GM19455 (cell line): ENCODE results near the gene PARD3B.

Source experiments
- ATAC-seq: cut with Tn5 transposase; IDR thresholded peaks from one replicate; pipeline ENCODE4 v1.9.1; 2021; ENCODE audit not compliant: unreplicated experiment

Gene PARD3B

DNA sequence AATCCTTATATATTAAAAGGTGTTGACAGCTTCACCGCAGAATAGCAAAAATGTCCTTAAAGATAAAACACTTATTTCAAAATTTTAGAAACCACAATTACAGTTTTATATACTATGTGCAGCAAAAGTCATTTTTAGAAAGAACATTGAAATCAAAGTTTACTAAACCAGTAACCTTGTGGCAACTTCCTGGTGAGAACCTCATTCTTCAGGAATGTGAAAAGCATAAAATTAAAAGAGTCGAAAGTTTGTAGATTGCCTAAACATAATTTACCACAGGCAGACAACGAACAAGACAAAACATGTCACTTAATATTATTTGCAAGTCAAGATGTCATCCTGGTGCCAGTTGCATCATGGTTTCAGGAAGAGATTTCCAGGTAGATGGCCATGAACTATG, 1028.7 kb downstream of the PARD3B start:
- no peak for ATAC-seq

DNA sequence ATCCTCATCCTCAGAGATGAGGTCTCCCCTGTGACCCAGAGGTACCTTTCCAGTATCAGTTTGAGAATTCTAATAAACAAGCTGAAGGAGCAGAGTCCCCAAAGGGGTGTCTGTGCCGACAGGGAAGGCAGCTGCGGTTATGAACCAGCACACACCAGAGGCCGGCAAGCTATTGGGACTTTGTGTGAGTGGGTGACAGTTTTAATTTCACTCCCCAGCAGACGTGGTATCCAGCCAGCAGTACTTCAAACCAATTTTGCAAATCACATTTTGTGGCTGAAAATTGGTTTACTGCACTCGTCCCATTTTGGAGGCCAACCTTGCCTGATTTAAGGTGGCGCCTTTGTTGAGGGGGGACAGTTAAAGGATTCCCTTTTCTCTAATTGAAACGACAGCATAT, 1034.1 kb downstream of the PARD3B start:
- ATAC-seq = no peak

DNA sequence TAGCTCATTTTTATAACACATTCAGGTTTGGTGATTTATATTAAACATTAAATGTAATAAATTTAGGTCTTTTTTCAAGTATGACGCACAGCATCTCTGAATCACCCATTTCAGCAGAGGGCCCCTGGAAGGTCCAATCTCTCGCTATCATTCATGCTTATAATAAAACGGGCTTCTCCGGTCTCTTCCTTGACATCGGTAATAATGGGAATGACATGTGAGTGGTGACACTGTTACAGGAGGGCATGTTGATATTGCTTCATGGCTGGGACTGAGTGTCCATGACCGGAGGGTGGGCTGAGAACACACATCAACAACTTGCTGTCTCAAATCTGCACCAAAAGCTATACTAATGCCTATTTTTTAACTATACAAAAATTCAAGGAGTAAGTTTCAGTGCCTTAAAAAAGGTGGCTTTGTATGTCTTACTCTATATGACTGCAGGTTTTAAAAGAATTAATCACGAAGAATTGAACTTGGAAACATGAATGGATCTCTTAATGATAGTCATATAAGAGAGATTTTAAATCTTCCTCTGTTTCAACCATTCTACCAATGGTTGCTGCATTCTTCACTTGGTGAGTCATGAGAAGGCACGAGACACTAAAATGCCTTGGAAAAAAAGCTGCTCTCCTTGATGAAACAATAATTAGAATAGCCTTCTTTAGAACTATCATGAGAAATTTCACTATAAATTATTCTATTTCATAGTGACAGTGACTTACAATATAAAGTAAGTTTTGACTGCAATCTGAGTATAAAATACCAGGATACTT, 1035.1 kb downstream of the PARD3B start:
- no peak for ATAC-seq

DNA sequence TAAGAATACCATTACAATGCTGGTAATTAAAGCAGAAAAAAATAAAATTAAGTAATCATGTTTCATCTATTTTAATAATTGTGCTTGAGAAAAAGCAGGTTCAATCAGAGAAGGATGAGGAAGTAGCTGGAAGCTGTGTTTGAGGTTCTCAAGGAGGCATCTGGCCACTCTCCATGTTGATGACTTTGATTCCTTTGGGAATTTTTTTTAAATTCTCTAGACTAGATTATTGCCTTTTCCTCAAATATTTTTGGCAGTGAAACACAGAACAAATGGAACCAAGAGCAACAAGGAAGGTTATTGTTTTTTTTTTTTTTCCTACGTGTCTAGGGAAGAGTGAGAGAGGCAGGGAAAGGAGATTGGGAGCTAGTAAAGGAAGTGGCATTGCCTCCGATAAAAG, 1037.1 kb downstream of the PARD3B start:
- ATAC-seq = no peak

DNA sequence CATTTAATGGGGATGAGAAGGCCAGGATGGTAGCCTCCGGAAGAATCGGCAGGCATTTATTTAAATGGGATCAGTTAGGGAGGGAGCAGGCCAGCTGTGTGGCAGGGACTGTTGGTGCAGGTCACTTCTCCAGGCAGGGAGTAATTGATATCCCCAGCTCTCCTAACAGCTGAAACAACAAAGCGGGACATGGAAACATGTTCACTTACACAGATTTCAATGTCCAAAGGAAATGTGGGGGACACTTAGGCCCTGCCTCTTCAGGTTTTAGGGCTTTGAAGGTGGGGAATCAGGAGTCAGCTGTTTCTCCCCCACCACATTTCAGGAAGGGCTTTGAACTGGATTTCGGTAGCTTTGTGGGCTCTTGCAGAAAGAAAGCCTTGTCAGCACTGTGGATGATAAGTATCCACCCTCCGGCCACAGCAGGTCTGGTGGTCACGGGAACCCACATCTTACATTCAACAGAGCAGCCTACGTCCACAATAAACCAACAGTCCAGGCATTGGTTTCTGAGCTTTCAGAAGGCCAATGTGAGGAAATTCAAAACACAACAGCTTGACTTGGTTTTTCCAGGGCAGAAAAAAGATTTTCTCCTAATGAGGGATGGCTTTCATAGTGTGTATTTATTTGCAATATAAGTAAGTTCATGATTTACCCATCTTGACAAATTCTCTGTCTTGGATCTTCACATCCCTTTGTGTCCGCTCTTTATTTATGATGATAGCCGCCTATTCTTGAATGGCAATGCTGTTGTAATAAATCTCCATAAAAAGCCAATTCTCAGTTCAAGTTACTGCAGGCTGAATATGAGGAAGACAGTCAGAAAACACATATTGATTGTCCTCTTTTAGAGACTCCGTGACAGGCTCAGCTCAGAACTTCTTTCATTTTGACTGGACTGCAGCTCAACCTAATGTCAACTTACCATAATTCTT, 1040.4 kb downstream of the PARD3B start:
- ATAC-seq = no peak

DNA sequence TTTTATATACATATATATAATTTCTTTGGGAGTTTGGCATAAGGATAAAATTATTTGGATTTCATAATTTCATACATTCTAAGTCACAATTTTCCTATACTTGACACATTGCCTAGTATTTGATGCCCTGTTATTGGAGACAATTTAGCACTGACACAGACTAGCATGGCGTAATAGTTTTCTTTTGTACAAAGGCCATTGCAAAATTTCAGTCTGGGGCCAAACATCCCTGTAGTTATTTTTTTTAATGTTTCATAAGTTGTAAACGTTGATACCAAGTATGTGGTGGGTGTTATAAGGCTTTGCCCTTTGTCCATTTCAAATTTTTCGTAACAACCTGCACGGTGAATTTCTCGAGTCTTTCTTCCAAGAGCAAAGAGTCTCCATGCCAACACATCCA, 1041.4 kb downstream of the PARD3B start:
- no peak for ATAC-seq

DNA sequence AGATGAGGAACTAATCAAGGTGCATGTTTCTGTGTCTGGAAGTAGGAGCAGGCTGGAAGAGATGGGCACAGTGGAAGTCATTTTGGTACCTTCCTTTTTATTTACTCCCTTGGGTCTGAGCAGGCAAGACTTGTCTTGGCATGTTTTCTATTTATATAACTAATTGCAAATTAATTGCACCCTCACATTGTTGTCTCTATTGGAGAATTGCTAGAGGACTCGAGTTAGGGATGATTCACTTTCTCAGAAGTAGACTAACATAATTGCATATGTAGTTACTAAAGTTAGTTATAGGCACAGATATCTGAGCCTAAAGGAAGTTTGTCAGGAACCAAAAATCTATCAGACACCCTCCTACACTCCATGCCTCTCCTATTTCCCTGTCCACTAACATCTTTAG, 1044.2 kb downstream of the PARD3B start:
- no peak for ATAC-seq

DNA sequence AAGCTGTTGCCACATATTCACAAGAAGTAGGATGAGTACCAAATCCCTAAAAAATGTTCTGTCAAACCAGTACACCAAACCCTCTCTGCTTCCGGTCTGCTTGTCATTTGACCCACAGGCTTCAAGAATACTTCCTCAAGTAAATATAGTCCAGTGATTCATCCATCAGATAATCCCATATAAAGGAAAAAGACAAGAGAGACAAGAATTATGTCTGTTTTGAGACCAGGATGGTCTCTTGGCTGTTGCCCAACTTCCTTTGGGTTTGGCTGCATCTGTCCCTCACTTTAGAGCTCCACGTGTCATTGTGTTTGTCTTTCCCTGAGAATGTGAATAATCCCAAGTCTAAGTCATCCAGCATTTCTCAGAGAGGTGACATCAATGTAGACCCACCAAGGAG, 1045.5 kb downstream of the PARD3B start:
- ATAC-seq = no peak

DNA sequence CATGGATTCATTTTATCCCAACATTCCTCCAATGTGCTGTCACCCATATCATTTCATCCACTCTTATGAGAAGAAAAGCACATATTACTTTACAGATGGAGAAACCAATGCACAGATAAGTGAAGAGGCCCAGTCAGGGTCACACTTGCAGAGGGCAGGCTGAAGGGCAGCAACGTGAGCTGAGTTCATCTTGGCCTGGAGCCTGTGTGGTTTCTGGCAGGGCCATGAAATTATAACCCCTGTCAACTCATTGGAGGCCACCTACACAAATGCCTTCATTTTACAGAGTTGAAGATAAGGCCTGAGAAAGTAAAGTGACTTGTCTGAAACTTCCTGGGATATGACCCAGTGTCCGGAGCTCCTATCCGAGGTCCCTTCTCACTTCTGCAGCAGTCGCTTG, 1048.6 kb downstream of the PARD3B start:
- no peak for ATAC-seq

DNA sequence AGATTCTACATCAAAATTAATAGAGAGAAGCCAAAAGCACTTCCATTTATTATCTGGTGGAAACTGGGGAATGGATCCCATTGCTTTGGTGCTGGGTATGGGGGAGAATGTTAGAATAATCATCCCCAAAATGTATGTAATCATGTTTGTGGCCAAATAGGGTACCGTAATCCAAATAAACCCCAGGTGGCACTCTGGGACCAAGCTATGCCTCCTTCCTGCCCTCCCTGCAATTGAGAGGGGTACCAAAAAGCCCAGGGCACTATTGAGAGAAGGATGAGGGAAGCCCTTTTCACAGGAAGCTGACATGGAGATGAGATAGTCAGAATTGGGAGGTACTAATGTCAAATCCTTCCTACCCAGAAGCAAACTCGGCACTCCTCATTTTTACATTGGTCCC, 1051.3 kb downstream of the PARD3B start:
- ATAC-seq = no peak

DNA sequence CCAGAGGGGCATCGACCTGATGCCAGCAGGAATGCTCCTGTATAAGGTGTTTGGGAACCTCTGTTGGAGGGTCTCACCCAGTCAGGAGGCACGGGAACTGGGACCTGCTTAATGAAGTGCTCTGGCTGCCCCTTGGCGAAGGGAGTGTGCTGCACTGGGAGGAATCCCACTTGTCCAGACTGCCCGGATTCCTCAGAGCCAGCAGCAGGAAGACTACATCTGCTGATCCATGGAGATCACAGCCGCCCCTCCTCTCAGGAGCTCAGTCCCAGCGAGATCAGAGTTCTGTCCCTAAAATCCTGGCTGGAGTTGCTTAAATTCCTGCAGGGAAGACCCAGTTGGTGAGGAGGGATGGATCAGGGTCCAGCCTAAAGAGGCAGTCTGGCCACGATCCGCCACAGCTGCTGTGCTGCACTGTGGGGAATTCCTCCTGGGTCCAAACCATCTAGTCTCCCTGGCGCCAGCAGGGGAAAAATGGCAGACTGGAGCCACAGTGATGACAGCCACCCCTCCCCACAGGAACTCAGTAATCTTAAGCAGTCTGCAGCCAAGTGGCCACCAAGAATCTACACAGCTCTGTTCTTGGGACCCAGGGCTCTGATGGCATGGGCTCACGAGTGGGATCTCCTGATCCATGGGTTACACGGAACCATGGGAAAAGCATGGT, 1060.5 kb downstream of the PARD3B start:
- ATAC-seq = no peak

DNA sequence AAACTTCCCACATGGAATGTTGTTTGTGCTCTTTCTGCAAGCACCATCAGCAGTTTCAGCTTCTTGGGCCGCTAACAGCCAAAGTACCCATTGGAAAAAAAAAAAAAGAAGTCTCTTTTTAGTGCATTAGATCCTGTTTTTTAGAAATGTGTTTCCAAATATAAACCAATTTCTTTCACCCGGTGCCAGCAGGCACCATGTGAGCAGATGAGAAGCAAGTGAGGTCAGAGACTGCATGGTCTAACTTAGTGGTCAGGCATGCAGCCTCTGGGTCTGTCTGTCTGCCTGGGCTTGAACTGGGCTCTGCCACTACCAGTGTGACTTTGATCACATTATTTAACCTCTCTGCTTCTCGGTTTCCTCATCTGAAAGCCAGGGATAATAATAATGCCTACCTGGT, 1061.9 kb downstream of the PARD3B start:
- no peak for ATAC-seq

DNA sequence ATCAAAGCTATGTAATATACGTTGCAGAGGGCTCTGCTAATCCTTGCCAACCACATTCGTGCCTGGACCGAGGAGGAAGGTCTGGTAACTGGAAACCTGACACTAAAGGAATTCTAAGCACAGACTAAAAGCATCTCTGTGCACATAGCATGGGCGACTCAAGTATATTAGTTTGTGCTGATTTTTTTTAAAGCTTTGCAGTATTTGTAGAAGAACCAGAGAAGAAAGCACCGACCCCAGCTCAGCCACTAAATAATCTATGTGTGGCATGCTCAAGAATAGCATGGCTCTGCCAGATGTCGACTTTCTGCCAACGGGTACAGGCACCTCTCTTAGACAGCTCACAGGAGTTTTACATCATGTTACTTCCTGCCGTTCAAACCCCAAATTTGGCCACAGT, 1063.8 kb downstream of the PARD3B start:
- no peak for ATAC-seq

DNA sequence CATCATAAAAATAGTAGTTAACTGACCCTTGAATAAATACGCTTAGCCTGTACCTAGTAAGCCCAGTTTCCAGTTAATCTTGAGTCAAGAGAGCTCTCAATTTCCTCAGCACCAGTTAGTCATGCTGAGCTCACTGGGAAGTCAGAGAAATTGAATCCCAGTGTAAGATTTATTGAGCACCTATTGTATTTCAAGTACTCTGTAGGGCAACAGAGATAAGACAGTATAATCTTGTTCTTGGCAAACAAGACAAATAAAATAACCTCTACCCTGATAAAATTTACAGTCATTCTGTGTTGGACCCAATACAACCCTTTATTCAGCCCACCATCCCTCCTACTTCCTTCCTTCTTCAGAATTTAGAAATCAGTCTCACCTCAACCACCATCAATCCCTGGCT, 1065.2 kb downstream of the PARD3B start:
- no peak for ATAC-seq

DNA sequence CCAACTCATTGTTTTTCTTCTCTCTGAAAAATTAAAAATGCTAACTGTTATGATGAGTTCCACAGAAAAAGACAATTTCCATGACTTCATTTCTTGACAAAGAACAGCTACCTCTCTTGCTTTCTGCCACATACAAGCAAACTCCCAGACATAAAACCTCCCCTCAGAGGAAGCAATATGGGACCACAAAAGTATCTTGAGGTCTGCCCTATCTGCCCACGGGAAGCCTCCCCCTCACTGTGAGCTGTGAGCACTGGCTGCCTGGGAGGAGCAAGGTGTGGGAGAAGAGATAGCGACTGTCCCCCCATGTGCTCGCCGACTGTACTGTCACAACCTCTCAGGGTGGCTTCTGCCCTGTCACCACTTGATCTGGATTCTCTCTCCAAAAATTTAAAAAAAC, 1067.4 kb downstream of the PARD3B start:
- ATAC-seq = no peak

DNA sequence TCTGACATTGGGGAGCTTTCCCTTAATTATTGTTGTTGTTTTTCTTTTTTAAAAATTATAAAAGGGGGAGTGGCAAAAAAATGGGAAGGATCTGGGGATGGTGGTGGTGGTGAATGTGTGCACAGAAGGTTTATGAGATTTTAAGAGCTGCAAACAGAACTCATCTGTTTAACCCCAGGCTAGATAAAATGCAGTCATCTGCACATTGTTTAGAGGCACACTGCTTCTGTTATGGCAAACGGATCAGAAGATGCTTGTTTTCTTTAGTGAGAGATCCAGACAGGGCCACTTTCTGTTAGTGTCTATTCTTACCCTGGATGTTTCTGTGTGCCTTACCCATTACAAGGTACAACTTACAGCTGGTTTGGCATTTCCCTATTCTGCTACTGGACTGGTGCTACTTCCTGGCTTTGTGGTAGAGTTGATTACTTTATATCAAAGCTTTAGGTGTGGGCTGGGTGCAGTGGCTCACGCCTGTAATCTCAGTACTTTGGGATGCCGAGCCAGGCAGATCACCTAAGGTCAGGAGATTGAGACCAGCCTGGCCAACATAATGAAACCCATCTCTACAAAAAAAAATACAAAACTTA, 1068.8 kb downstream of the PARD3B start:
- no peak for ATAC-seq

DNA sequence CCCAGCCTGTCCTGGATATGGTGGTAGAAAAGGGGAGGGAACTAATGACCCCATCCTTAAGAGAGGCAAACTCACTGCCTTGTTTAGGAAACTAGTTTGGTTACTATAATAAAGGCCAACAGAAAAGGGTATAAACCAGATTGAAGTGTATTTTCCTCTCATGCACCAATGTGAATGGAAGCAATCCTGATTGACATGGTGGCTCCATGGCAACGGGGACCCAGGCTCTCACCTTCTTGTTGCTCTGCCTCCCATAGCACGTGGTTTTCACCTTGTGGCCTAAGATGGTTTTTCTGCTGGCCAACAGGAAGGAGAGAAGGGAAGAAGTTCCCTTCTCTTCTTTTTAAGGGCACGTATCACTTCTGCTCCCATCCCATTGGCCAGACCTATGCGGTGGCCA, 1069.7 kb downstream of the PARD3B start:
- ATAC-seq = no peak

DNA sequence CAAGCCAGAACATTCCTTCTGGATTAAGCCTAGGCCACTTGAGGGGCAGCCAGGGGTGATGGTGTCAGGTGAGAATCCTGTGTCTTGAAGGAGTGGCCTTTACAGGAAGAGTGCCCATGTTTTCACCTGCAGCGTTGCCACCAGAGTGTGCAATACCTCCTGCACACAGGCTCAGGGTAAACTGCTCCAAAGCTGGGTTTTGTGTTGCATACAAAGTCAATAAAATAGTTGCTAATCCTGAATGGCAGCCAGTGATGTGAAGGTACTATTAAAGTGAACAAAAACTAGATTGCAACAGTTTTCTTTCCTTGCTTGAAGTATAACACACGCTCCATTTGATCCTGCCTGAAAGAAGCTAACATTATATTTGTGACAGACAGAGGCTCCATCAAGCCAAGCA, 1072.6 kb downstream of the PARD3B start:
- ATAC-seq = no peak

DNA sequence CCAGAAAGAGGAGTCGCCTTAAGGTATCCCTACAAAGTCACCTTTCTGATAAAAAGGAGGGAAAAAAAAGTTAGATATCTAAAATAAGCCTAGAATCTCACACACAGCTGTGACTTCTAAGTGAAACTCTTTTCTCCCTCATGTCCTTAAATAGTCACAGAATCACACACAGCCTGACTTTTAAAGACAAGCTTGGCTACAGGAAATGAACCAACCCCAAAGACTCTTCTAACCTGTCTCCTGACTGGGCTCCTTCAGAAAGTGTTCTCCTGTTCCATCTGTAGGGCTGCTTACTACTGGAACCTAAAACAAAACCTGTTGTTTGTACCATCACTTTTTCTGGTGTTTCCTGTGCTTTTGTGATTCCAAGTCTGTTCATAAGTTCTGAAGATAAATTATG, 1074.3 kb downstream of the PARD3B start:
- no peak for ATAC-seq

DNA sequence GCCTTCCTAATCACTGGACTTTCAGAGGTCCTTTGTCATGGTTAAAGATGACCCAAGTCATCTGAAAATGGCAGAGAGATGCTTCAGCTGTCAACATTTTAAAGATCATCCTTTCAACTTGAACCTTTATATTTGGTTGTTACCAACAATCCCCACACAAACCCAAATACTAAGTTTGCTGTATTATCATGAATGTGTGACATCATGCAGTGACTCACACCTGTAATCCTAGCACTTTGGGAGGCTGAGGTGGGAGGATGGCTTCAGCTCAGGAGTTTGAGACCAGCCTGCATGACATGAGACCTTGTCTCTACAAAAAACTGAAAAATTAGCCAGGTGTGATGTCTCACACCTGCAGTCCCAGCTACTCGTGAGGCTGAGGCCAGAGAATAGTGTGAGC, 1081.8 kb downstream of the PARD3B start:
- no peak for ATAC-seq

DNA sequence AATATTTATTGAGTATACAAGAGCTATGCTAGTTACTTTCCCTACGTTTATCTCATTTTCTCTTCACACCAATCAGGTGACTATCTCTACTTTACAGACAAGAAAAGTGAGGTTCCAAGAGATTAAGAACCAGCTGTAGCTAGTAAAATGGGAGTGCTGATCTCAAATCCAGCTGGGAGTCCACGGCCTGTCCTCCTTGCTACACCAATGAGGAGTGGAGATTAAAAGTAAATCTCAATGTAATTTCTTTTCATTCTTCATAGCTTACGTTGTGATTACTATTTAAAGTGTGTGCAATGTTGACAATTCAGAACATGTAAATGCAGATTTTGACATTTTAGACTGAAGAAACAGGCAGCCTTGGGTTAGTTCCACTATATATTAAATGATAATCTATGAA, 1083.1 kb downstream of the PARD3B start:
- ATAC-seq = no peak
